ENCODE results near the gene EFCAB6. TPM values are rescaled to one million over a fixed set of nuclear protein-coding genes. Genes with fewer than 3 reads are reported as not detected.

EFCAB6 gene
- total and polyA plus RNA-seq, 2 of the 13 experiments (the other 11 are each of a cell fraction or from before 2014, with no cell fraction given), result not detected

DNA sequence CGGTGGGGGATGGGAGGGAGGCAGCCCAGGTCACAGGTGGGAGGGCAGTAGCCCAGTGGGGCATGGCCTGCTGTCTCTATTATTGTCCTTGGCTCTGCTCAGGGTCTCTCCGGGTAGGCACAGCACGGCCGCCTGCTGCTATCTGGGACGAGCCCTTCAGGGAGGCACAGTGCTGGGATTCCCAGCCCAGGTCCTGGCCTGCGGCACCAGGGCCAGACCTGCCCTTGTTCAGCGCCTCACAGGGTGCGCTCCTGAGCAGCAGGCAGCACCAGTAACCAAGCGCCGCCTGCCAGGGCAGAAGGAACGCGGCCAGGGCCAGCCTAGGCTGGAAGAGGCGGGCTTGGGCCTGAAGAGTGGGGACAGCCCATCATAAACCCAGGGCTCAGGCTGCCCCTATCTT lies 249.3 kb downstream of the EFCAB6 start:
- intact Hi-C loops (cut with micrococcal nuclease; ENCODE audit: unreplicated experiment), result no loop called here
- H2AFZ ChIP-seq (ENCODE audit: low read length), result no peak overlapping the region
- in situ Hi-C loops (cut with HindIII; ENCODE audit: extremely low pct_ligation_motif_present, low pct_unique_long_range_greater_than_20kb), result no loop called here
- TF ChIP-seq ELF1 (CRISPR knock-in tag; IDR thresholded peaks at IDR 0.05) (no peak), ATF7-NPFF (CRISPR knock-in tag; IDR thresholded peaks at IDR 0.05; ENCODE audit: low read depth) (no peak), ZZZ3 (CRISPR knock-in tag; IDR thresholded peaks at IDR 0.05; ENCODE audit: borderline replicate concordance) (no peak), ZNF598 (CRISPR knock-in tag; IDR thresholded peaks at IDR 0.05; ENCODE audit: borderline replicate concordance) (no peak), RCOR2 (CRISPR knock-in tag; IDR thresholded peaks at IDR 0.05) (no peak), SALL2 (CRISPR knock-in tag; IDR thresholded peaks at IDR 0.05) (no peak), RFXAP (CRISPR knock-in tag; IDR thresholded peaks at IDR 0.05; ENCODE audit: borderline replicate concordance) (no peak), MTF1 (CRISPR knock-in tag; IDR thresholded peaks at IDR 0.05) (no peak)
- TF ChIP-seq, protein P1, sequence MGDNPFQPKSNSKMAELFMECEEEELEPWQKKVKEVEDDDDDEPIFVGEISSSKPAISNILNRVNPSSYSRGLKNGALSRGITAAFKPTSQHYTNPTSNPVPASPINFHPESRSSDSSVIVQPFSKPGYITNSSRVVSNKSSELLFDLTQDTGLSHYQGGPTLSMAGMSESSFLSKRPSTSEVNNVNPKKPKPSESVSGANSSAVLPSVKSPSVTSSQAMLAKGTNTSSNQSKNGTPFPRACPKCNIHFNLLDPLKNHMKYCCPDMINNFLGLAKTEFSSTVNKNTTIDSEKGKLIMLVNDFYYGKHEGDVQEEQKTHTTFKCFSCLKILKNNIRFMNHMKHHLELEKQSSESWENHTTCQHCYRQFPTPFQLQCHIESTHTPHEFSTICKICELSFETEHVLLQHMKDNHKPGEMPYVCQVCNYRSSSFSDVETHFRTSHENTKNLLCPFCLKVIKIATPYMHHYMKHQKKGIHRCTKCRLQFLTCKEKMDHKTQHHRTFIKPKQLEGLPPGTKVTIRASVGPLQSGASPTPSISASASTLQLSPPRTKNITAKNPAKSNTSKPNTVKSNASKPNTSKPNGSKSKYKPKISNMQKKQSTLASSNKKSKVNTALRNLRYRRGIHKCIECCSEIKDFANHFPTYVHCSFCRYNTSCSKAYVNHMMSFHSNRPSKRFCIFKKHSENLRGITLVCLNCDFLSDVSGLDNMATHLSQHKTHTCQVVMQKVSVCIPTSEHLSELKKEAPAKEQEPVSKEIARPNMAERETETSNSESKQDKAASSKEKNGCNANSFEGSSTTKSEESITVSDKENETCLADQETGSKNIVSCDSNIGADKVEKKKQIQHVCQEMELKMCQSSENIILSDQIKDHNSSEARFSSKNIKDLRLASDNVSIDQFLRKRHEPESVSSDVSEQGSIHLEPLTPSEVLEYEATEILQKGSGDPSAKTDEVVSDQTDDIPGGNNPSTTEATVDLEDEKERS (CRISPR knock-in tag; IDR thresholded peaks at IDR 0.05), result no peak
- TF ChIP-seq, protein P2, sequence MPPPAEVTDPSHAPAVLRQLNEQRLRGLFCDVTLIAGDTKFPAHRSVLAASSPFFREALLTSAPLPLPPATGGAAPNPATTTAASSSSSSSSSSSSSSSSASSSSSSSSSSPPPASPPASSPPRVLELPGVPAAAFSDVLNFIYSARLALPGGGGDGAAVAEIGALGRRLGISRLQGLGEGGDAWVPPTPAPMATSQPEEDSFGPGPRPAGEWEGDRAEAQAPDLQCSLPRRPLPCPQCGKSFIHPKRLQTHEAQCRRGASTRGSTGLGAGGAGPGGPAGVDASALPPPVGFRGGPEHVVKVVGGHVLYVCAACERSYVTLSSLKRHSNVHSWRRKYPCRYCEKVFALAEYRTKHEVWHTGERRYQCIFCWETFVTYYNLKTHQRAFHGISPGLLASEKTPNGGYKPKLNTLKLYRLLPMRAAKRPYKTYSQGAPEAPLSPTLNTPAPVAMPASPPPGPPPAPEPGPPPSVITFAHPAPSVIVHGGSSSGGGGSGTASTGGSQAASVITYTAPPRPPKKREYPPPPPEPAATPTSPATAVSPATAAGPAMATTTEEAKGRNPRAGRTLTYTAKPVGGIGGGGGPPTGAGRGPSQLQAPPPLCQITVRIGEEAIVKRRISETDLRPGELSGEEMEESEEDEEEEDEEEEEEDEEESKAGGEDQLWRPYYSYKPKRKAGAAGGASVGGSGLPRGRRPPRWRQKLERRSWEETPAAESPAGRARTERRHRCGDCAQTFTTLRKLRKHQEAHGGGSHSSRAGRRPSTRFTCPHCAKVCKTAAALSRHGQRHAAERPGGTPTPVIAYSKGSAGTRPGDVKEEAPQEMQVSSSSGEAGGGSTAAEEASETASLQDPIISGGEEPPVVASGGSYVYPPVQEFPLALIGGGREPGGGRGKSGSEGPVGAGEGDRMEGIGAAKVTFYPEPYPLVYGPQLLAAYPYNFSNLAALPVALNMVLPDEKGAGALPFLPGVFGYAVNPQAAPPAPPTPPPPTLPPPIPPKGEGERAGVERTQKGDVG (CRISPR knock-in tag; IDR thresholded peaks at IDR 0.05; ENCODE audit: borderline replicate concordance), result no peak
- TF ChIP-seq, protein P3, sequence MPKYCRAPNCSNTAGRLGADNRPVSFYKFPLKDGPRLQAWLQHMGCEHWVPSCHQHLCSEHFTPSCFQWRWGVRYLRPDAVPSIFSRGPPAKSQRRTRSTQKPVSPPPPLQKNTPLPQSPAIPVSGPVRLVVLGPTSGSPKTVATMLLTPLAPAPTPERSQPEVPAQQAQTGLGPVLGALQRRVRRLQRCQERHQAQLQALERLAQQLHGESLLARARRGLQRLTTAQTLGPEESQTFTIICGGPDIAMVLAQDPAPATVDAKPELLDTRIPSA (CRISPR knock-in tag; IDR thresholded peaks at IDR 0.05; ENCODE audit: borderline replicate concordance), result no peak
- WGBS (ENCODE audit: low lambda C conversion rate), result 88% methylated on average over 5 of the region's 13 CpGs
- CTCF ChIA-PET (ENCODE audit: low intra/inter-chr PET ratio, low total read pairs), result no interaction called here
- no TSS peak for BruUV-seq (replicated peaks)
- no peak for FAIRE-seq
- peaks cover 6% of the 10 kb centered on the region for H3K9me3 ChIP-seq (ENCODE audit: low read length)
- 0 out of 5 replicates have a peak, but pooled peaks cover 0 to 2% of the 10 kb centered on the region in 2 experiments for H3K27me3 ChIP-seq (ENCODE audit: control insufficient read depth in 1 of 2, insufficient read depth in 2 of 2, low read length in 2 of 2)
- H3K9ac ChIP-seq (ENCODE audit: insufficient read depth, low read depth, low read length), result no peak overlapping the region
- DNase-seq (ENCODE audit: low spot score), result no peak
- H3K4me2 ChIP-seq (ENCODE audit: low read depth, low read length), result no peak overlapping the region
- no peak for ATAC-seq
- no peaks in the 10 kb centered on the region for H3K36me3 ChIP-seq (replicated peaks in 1 of 2; ENCODE audit: control insufficient read depth in 1 of 2, insufficient read depth in 2 of 2, low read length in 2 of 2)
- no peaks in the 10 kb centered on the region for H3K4me1 ChIP-seq (ENCODE audit: insufficient read depth, low read length)
- no peaks in the 10 kb centered on the region for H3K79me2 ChIP-seq (ENCODE audit: insufficient read depth, low read length)
- H3K4me3 ChIP-seq (replicated peaks in 1 of 3; ENCODE audit: insufficient read depth in 1 of 3, low read depth in 2 of 3, low read length in 3 of 3), result no peak overlapping the region
- POLR2A ChIA-PET, result no interaction called here
- H4K20me1 ChIP-seq (ENCODE audit: insufficient read depth, low read length), result no peaks in the 10 kb centered on the region
- no peak overlapping the region for H3K27ac ChIP-seq (ENCODE audit: extremely low read length, insufficient read depth, low read length)

All from HepG2 (cell line).